Measurements from ENCODE around the gene PTEN. TPM values are rescaled to one million over a fixed set of nuclear protein-coding genes. Genes with fewer than 3 reads are reported as not detected.
"Not testable (repeated sequence)": the region's sequence is repeated elsewhere in the genome, so short reads cannot be mapped to it uniquely, and the experiment has no call there.

PTEN gene
- total RNA-seq, 1 experiment from 2014 or later, result 20.5 TPM

DNA sequence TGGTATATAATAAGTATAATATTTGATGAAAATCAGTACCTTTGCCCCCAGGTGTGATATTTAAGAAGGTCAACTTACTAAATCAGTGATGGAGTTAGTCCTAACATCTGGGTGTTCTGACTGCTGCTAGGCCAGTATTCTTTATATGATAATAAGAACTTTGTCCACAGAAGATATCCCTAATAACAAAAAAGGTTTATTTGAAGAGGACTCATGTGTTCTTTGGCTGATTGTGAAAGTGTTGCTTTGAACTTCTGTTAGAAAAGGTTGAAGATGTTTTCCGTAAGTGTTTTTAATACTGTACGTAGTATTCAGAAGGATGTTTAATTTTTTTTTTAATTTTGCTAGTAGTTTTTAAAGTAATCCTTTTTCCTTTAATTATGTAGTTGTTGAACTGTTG, 10.2 kb downstream of the PTEN start:
- Histone ChIP-seq H3K27me3 (no peaks in the 10 kb centered on the region), H3K36me3 (no peaks in the 10 kb centered on the region), H3K4me1 (no peaks in the 10 kb centered on the region), H3K27ac (no peak overlapping the region), H3K4me3 (no peak overlapping the region), H3K9me3 (replicated peaks) (no peaks in the 10 kb centered on the region)
- no peak for DNase-seq

DNA sequence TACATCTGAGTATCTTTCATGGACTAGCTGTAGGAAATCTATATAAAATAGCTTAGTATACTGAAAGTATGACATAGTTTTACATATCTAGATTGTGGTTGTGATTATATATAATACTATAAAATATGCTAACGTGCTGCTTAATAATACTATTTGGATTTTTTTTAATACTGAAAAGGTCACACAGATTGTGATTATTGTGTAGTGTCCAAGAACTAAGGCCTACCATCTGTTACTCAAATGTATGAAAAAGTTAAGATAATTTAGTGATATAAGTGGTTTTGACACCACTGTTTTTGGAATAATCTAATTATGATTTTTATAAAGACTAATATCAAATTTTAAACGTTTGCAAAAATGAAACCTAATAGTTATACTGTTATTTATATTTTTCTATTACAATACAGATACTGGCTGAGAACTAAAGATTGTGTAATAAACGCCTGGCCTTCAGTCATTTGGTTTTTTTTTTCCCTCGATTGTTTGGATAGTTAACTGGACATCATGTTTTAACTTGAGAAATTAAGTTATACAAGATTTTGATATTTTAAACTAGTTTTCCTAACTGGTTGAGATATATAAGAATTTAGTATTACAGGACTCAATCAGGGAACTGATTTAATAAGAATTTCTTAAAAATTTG, 12.6 kb downstream of the PTEN start:
- DNase-seq, result no peak
- Histone ChIP-seq H3K36me3 (no peaks in the 10 kb centered on the region), H3K27me3 (no peaks in the 10 kb centered on the region), H3K4me1 (no peaks in the 10 kb centered on the region), H3K27ac (no peak overlapping the region), H3K9me3 (replicated peaks) (no peaks in the 10 kb centered on the region), H3K4me3 (no peak overlapping the region)

DNA sequence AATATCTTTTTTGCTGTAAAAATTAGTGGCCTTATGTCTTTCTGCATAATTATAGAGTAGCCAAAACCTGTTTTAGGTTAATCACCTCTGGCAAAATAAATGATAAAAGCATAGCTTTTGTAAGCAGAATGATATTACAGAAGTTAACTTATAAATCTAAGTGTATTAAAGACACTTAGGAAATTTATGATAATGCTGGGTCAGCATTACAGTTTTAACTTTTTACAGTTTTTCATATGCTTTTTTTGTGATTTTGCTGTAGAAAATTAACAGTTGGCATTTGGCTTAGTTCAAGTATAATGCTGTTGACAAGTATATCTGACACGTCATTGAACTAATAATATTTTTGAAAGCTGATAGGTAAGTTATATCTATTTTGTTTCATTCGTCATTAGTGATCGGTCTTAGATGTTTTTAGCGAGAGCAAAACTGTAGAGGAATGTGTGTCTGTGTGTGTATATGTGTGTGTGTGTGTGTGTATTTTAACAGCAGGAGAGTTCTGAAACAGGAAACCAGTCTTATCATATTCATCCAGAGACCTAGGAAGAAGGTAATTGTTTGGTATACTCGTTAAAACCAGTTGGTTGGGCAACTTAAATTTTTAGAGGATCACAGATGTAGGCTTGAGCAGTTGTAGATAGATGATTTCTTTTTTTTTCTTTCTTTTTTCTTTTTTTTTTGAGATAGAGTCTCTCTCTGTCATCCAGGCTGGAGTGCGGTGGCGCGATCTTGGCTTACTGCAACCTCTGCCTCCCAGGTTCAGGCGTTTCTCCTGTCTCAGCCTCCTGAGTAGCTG, 15.4 kb downstream of the PTEN start:
- Histone ChIP-seq H3K4me1 (no peaks in the 10 kb centered on the region), H3K4me3 (no peak overlapping the region), H3K36me3 (no peaks in the 10 kb centered on the region), H3K9me3 (replicated peaks) (no peaks in the 10 kb centered on the region), H3K27ac (no peak overlapping the region), H3K27me3 (no peaks in the 10 kb centered on the region)
- no peak for DNase-seq

DNA sequence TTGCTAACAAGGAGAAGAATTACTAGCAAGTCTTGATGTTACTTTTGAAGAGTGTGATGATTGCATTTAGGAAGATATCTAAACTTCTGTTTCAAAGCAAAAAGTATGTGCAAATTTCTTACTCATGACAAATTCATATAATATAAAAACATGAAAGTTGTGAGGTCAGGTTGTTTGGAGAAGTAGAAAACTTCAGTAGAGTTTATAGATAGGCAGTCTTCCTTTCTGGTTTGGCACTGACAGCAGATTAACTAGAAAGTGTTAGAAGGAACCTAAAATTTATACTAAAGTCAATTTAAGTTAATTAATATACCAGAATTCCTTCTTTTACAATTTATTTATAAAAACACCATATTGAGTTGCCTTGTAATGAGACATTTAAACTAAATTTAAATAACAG, 16.9 kb downstream of the PTEN start:
- Histone ChIP-seq H3K9me3 (replicated peaks) (no peaks in the 10 kb centered on the region), H3K27ac (no peak overlapping the region), H3K4me3 (no peak overlapping the region), H3K36me3 (no peaks in the 10 kb centered on the region), H3K27me3 (no peaks in the 10 kb centered on the region), H3K4me1 (no peaks in the 10 kb centered on the region)
- DNase-seq, result no peak

DNA sequence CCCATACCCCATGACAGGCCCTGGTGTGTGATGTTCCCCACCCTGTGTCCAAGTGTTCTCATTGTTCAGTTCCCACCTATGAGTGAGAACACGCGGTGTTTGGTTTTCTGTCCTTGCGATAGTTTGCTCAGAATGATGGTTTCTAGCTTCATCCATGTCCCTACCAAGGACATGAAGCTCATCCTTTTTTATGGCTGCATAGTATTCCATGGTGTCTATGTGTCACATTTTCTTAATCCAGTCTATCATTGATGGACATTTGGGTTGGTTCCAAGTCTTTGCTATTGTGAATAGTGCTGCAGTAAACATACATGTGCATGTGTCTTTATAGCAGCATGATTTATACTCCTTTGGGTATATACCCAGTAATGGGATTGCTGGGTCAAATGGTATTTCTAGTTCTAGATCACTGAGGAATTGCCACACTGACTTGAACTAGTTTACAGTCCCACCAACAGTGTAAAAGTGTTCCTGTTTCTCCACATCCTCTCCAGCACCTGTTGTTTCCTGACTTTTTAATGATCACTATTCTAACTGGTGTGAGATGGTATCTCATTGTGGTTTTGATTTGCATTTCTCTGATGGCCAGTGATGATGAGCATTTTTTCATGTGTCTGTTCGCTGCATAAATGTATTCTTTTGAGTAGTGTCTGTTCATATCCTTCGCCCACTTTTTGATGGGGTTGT, 18.1 kb downstream of the PTEN start:
- not testable (repeated sequence) for H3K36me3 ChIP-seq; H3K4me3 ChIP-seq; H3K27ac ChIP-seq; H3K9me3 ChIP-seq (replicated peaks); H3K27me3 ChIP-seq; H3K4me1 ChIP-seq; DNase-seq

DNA sequence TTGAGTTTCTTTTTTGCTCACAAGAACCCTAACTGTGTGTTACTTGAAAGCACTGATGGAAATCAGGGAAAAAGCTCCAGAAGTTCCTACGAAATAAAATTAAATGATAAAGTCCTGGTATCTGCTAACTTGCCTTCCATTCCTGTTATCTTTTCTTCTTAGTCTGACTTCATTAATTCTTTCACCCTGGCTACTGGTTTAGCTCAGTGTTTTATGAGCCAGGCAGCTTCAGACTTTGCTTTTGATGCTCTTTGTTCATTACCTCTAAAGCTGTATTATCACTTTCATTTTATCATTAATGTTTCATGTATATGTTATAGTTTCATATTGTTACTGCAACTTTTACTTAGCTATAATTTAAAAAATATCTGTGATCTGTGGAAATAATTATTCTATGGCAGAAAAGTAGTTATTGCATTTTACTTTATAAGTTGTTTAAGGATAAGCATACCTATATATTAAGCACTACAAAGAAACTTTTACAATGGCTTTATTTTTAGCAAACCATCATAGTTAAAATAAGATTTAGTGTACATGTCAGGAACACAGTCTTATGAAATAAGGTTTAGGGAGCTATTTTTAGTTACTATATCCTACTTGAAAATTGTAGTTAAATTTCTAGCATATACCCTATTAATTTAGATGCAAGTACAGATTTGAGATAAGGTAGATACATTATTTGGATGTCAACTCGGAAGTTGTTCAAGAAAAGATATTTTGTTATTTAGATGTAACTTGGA, 19.3 kb downstream of the PTEN start:
- no peaks in the 10 kb centered on the region for H3K9me3 ChIP-seq (replicated peaks)
- no peak overlapping the region for H3K4me3 ChIP-seq
- no peaks in the 10 kb centered on the region for H3K36me3 ChIP-seq
- no peaks in the 10 kb centered on the region for H3K4me1 ChIP-seq
- no peak overlapping the region for H3K27ac ChIP-seq
- no peak for DNase-seq
- H3K27me3 ChIP-seq, result no peaks in the 10 kb centered on the region

DNA sequence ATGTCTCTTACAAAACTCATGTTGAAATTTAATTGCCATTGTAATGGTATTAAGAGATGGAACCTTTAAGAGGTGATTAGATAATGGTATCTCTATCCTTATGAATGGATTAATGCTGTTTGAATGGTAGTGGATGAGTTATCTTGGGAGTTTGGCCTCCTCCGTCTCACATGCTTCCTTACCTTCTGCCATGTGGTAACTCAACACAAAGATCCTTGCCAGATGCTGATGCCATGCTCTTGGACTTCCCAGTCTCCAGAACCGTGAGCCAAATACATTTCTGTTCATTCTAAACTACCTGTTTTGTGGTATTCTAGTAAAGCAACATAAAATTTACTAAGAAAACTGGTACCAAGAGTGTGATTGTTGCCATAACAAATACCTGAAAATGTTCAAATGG, 23.2 kb downstream of the PTEN start:
- Histone ChIP-seq H3K9me3 (replicated peaks) (no peaks in the 10 kb centered on the region), H3K4me1 (no peaks in the 10 kb centered on the region), H3K27ac (no peak overlapping the region), H3K4me3 (no peak overlapping the region), H3K27me3 (no peaks in the 10 kb centered on the region), H3K36me3 (no peaks in the 10 kb centered on the region)
- DNase-seq, result no peak

DNA sequence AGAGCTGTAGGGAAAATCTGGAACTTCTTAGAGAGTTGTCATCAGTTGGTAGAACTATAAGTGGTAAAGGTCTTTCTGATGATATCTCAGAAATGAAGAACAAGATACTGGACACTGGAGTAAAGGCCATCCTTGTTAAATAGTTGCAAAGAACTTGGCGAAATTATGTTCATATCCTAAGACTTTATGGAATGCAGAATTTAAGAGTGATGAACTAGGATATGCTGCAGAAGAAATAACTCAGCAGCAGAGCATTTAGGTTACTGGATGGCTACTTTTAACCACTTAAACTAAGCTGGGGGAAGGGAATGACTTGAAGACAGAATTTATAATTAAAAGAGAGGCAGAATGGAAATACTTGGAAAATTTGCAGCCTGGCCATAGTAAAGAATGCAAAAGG, 23.7 kb downstream of the PTEN start:
- H3K27ac ChIP-seq, result no peak overlapping the region
- H3K36me3 ChIP-seq, result no peaks in the 10 kb centered on the region
- H3K4me3 ChIP-seq, result no peak overlapping the region
- H3K9me3 ChIP-seq (replicated peaks), result no peaks in the 10 kb centered on the region
- no peaks in the 10 kb centered on the region for H3K27me3 ChIP-seq
- no peaks in the 10 kb centered on the region for H3K4me1 ChIP-seq
- no peak for DNase-seq

DNA sequence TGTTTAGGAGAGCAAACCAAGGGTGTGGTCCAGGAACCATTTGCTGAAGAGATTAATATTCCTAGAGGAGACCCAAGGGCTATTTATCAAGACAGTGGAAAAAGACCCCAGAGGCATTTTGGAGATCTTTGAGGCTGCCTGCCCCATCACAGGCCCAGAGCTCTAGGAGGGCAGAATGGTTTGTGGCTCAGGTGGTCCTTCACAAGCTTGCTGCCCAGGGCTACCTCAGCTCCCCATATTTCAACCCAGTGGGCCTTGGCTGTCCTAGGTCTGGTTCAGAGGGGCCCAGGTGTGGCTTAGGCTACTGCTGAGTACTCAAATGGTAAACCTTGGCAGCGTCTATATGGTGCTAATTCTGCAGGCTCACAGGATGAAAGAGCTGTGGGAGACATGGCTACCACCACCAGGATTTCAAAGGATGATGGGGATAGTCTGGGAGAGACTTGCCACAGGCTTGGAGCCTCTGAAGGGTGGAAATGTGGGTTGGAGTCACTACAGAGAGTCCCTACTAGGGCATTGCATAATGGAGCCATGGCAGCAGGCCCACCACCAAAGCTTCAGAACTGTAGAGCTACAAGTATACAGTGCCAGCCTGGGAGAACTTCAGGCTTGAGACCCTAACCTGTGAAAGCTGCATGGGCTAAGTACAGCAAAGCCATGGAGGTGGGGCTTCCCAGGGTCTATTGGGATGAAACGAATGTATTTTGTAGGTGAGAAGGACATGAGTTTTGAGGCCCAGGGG, 24.3 kb downstream of the PTEN start:
- Histone ChIP-seq H3K27me3 (no peaks in the 10 kb centered on the region), H3K9me3 (replicated peaks) (no peaks in the 10 kb centered on the region), H3K27ac (no peak overlapping the region), H3K4me3 (no peak overlapping the region), H3K36me3 (no peaks in the 10 kb centered on the region), H3K4me1 (no peaks in the 10 kb centered on the region)
- DNase-seq, result no peak

DNA sequence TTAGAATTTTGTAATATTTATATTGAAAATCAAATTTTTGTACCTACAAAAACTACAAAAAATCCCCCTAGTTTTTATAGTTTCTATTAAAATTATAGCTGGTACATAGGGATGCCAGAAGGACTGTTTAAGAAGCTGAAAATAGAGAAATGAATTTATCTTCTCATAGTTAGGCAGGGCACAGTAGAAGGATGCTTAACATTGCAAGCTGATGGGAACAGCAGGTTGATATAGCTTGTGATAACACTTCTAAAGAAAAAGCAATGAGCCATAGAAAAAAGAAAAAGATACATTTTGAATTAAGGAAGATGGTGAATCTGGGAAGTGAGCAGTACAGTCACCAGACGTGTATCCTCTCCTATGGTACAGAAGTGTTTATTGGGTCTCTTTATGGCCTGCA, 32.0 kb downstream of the PTEN start:
- Histone ChIP-seq H3K9me3 (replicated peaks) (no peaks in the 10 kb centered on the region), H3K27me3 (no peaks in the 10 kb centered on the region), H3K4me1 (no peaks in the 10 kb centered on the region), H3K4me3 (no peak overlapping the region), H3K27ac (no peak overlapping the region), H3K36me3 (no peaks in the 10 kb centered on the region)
- DNase-seq, result no peak

DNA sequence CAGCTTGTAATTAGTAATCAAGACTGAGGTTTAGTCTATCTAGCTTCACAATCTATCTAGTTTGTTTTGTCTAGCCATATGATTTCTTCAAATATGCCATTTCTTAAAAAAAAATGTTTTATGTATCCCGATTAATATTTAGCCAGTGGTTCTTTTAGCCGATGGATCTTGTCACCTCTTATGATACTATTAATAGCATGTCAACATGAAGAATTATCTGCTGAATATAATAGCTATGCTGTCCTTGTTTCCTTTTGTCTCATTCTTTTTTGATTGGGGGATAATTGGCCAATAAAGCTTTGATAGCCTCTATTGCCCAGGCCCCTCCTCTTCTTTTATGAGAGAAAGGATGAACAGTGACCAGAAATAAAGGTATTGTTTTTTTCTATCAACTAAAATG, 32.8 kb downstream of the PTEN start:
- no peak for DNase-seq

DNA sequence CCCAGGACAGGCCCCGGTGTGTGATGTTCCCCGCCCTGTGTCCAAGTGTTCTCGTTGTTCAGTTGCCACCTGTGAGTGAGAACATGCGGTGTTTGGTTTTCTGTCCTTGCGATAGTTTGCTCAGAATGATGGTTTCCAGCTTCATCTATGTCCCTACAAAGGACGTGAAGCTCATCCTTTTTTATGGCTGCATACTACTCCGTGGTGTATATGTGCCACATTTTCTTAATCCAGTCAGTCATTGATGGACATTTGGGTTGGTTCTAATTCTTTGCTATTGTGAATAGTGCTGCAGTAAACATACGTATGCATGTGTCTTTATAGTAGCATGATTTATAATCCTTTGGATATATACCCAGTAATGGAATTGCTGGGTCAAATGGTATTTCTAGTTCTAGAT, 34.5 kb downstream of the PTEN start:
- not testable (repeated sequence) for H3K27ac ChIP-seq; DNase-seq; H3K36me3 ChIP-seq; H3K4me3 ChIP-seq; H3K4me1 ChIP-seq; H3K27me3 ChIP-seq; H3K9me3 ChIP-seq (replicated peaks)

More for the DNA sequence above, 32.8 kb downstream of the PTEN start:
- Histone ChIP-seq H3K4me1 (no peaks in the 10 kb centered on the region), H3K27ac (no peak overlapping the region), H3K36me3 (no peaks in the 10 kb centered on the region), H3K4me3 (no peak overlapping the region), H3K9me3 (replicated peaks) (no peaks in the 10 kb centered on the region), H3K27me3 (no peaks in the 10 kb centered on the region)

DNA sequence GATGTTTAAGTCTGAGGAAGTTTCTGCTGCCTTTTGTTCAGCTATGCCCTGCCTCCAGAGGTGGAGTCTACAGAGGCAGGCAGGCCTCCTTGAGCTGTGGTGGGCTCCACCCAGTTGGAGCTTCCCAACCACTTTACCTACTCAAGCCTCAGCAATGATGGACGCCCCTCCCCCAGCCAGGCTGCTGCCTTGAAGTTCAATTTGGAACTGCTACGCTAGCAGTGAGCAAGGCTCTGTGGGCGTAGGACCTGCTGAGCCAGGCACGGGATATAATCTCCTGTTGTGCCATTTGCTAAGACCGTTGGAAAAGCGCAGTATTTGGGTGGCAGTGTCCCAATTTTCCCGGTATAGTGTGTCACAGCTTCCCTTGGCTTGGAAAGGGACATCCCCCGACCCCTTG, 40.0 kb downstream of the PTEN start:
- not testable (repeated sequence) for H3K27ac ChIP-seq; H3K36me3 ChIP-seq; H3K4me1 ChIP-seq; DNase-seq; H3K9me3 ChIP-seq (replicated peaks); H3K4me3 ChIP-seq; H3K27me3 ChIP-seq

DNA sequence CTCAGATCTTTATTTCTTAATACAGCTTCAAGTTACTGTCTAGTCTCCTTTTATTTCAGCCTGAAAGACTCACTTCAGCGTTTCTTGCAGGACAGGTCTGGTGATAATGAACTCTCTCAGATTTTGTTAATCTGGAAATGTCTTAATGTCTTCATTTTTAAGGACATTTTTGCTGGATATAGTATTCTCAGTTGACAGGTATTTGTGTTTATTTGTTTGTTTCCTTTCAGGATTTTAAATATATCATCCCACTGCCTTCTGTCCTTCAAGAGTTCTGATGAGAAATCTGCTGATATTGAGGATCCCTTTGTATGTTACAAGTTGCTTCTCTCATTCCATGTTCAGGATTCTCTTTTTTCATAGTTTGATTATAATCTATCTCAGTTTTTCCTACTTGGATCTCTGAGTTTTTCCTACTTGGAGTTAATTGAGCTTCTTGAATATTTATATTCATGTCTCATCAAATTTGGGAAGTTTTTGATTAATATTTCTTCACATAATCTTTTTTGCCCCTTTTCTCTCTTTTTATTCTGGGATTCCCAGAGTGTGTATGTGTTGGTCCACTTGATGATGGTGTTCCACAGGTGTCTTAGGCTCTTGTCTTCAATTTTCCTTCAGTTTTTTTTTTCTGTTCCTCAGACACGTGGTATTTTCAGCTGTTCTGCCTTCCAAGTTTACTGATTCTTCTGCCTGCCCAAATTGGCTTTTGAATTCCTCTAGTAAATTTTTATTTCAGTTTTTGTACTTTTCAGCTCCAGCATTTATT, 49.9 kb downstream of the PTEN start:
- H3K36me3 ChIP-seq, result no peaks in the 10 kb centered on the region
- H3K27me3 ChIP-seq, result no peaks in the 10 kb centered on the region
- H3K4me1 ChIP-seq, result no peaks in the 10 kb centered on the region
- no peak overlapping the region for H3K4me3 ChIP-seq
- H3K27ac ChIP-seq, result no peak overlapping the region
- H3K9me3 ChIP-seq (replicated peaks), result no peaks in the 10 kb centered on the region
- DNase-seq, result no peak

Data from SJCRH30 (cell line).